ENCODE results near the gene SMCO4. TPM values are rescaled to one million over a fixed set of nuclear protein-coding genes. Genes with fewer than 3 reads are reported as not detected.

The SMCO4 gene
- total and polyA plus RNA-seq, 2 of the 8 experiments (the other 6 are each of a cell fraction or from before 2014, with no cell fraction given): 33.2 to 53.9 TPM

GRCh38 chr11:93490996-93491618, 52.1 kb downstream of the SMCO4 start (continued):
- TF ChIP-seq CEBPB (IDR thresholded peaks at IDR 0.05; ENCODE audit: low read depth, low read length): no peak
- TF ChIP-seq ATF3 (IDR thresholded peaks at IDR 0.05; ENCODE audit: insufficient read depth, low read depth, low read length): no peak
- no peak for TF ChIP-seq CHD2 (IDR thresholded peaks at IDR 0.05; ENCODE audit: low read length)
- TF ChIP-seq TCF12 (IDR thresholded peaks at IDR 0.05; ENCODE audit: low read depth, low read length): no peak
- TF ChIP-seq CBX5 (IDR thresholded peaks at IDR 0.05; ENCODE audit: low read depth, low read length): no peak
- no peak for TF ChIP-seq RXRA (IDR thresholded peaks at IDR 0.05; ENCODE audit: insufficient read depth, low read depth, low read length)
- TF ChIP-seq NANOG (IDR thresholded peaks at IDR 0.05; ENCODE audit: insufficient read depth, low read depth, low read length, poor library complexity, severe bottlenecking): peak; percentile 71
- no peak for TF ChIP-seq TBP (IDR thresholded peaks at IDR 0.05; ENCODE audit: low read depth, low read length)
- TF ChIP-seq SUZ12 (IDR thresholded peaks at IDR 0.05; ENCODE audit: low read length): no peak
- TF ChIP-seq JUN (IDR thresholded peaks at IDR 0.05; ENCODE audit: low read depth, low read length): no peak
- TF ChIP-seq TAF1 (IDR thresholded peaks at IDR 0.05; ENCODE audit: low read depth, low read length): no peak
- TF ChIP-seq ASH2L (IDR thresholded peaks at IDR 0.05; ENCODE audit: low read length): peak; percentile 23
- no peak for TF ChIP-seq SAP30 (IDR thresholded peaks at IDR 0.05; ENCODE audit: insufficient read depth, insufficient replicate concordance, low read length)
- no peak for TF ChIP-seq SIN3A (conservative IDR thresholded peaks at IDR 0.05 in 1 of 2, IDR thresholded peaks at IDR 0.05 in 1 of 2; ENCODE audit: low read depth in 1 of 2, low read length in 2 of 2)
- TF ChIP-seq NRF1 (IDR thresholded peaks at IDR 0.05; ENCODE audit: low read depth, low read length): no peak
- TF ChIP-seq POLR2A (IDR thresholded peaks at IDR 0.05; ENCODE audit: control extremely low read depth in 1 of 2, low read depth in 2 of 2, low read length in 2 of 2): no peak
- TF ChIP-seq KDM5A (IDR thresholded peaks at IDR 0.05; ENCODE audit: low read length): no peak
- no peak for TF ChIP-seq HDAC2 (IDR thresholded peaks at IDR 0.05; ENCODE audit: borderline replicate concordance in 1 of 2, low read depth in 2 of 2, low read length in 2 of 2)
- no peak for TF ChIP-seq POLR2AphosphoS5 (IDR thresholded peaks at IDR 0.05; ENCODE audit: low read depth, low read length)
- TF ChIP-seq YY1 (IDR thresholded peaks at IDR 0.05; ENCODE audit: low read depth, low read length): no peak
- no peak for TF ChIP-seq EGR1 (IDR thresholded peaks at IDR 0.05; ENCODE audit: borderline replicate concordance, low read depth, low read length)
- TF ChIP-seq CREB1 (IDR thresholded peaks at IDR 0.05): no peak
- TF ChIP-seq CTCF (IDR thresholded peaks at IDR 0.05; ENCODE audit: control extremely low read depth in 1 of 3, insufficient read depth in 1 of 3, low read depth in 1 of 3, low read length in 3 of 3): no peak
